ENCODE data around the gene CYS1. TPM values are rescaled to one million over a fixed set of nuclear protein-coding genes. Genes with fewer than 3 reads are reported as not detected.

CYS1 gene
- total RNA-seq, 2 donors from 2014 or later: 0.29 to 0.44 TPM

DNA sequence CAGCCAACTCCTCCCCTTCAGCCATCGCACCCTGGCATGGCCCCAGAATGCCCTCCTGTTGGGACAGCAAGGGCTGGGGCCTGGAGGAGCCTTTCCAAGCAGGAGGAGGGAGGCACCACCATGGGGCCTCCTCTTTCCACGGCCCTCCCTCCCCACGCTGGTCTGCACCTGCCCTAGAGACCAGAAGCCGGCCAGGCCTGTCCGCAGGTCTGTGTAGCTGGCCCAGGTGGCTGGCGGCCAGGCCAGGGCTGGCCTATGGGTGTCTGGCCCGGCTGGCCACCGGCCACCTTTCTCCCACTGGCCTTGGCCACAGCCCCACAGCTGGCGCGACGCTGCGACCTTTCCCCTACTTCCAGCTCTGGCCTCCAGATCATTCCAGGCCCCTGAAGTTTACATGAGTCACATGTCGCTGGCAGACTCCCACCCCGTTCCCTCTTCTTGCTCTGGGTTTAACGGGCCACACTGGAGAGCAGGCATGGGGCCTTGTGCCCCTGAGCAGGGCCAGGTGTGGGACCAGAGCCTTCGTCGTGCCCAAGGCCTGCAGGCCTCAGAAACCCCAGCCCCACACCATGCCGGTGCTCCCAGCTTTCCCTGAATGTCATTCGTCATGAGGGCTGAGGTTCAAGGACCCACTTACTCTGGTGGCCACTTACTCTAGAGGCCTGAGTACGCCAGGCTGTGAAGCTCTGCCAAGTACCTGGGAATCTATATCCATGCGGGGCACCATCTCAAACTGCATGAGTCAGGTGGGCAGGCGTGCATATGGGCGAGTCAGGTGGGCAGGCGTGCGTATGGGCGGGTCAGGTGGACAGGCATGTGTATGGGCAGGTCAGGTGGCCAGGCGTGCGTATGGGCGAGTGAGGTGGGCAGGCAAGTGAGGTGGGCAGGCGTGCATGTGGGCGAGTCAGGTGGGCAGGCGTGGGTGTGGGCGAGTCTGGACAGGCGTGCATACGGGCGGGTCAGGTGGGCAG is 70.1 kb downstream of the CYS1 start:
- Histone ChIP-seq H3K27me3 (ENCODE audit: control insufficient read depth, insufficient read depth, low read length, poor library complexity, severe bottlenecking) (no peaks in the 10 kb centered on the region), H3K27ac (ENCODE audit: low read depth, low read length) (no peak overlapping the region), H3K9me3 (ENCODE audit: control insufficient read depth, low read length) (no peaks in the 10 kb centered on the region), H3K9ac (ENCODE audit: extremely low read depth, low read length, poor library complexity, severe bottlenecking) (no peak overlapping the region), H3K36me3 (ENCODE audit: control insufficient read depth, insufficient read depth, low read length) (no peaks in the 10 kb centered on the region), H3K4me3 (ENCODE audit: low read length) (no peak overlapping the region), H3K4me1 (ENCODE audit: control insufficient read depth, insufficient read depth, low read length) (no peaks in the 10 kb centered on the region)
- Mint-ChIP-seq H3K27me3 (ENCODE audit: insufficient read depth) (no peaks in the 10 kb centered on the region), H3K36me3 (ENCODE audit: low read depth) (no peaks in the 10 kb centered on the region), H3K27ac (no peak overlapping the region), H3K4me3 (no peak overlapping the region), H3K9me3 (no peaks in the 10 kb centered on the region), H3K4me1 (no peaks in the 10 kb centered on the region)
- TF ChIP-seq CTCF (conservative IDR thresholded peaks at IDR 0.05): no peak
- WGBS, 2 experiments (ENCODE audit: insufficient coverage in 1 of 2, insufficient read length in 1 of 2): 92 to 98% methylated on average over 23 to 36 of the region's 36 CpGs
- DNase-seq: no peak

- Mint-ChIP-seq H3K4me1 (no peaks in the 10 kb centered on the region), H3K4me3 (no peak overlapping the region), H3K27ac (no peak overlapping the region), H3K9me3 (no peaks in the 10 kb centered on the region), H3K27me3 (ENCODE audit: insufficient read depth) (no peaks in the 10 kb centered on the region), H3K36me3 (ENCODE audit: low read depth) (no peaks in the 10 kb centered on the region)
- no peak for DNase-seq
- Histone ChIP-seq H3K9me3 (ENCODE audit: control insufficient read depth, low read length) (no peaks in the 10 kb centered on the region), H3K4me3 (ENCODE audit: low read length) (no peak overlapping the region), H3K27ac (ENCODE audit: low read depth, low read length) (no peak overlapping the region), H3K9ac (ENCODE audit: extremely low read depth, low read length, poor library complexity, severe bottlenecking) (no peak overlapping the region), H3K36me3 (ENCODE audit: control insufficient read depth, insufficient read depth, low read length) (no peaks in the 10 kb centered on the region), H3K4me1 (ENCODE audit: control insufficient read depth, insufficient read depth, low read length) (no peaks in the 10 kb centered on the region), H3K27me3 (ENCODE audit: control insufficient read depth, insufficient read depth, low read length, poor library complexity, severe bottlenecking) (no peaks in the 10 kb centered on the region)
- WGBS, 2 experiments (ENCODE audit: insufficient coverage in 1 of 2, insufficient read length in 1 of 2): 91 to 92% methylated on average over 11 to 19 of the region's 19 CpGs
- TF ChIP-seq CTCF (conservative IDR thresholded peaks at IDR 0.05): no peak
Measured at GRCh38 chr2:10009271-10009810, 70.9 kb downstream of the CYS1 start.

- no peak for DNase-seq
- Histone ChIP-seq H3K27me3 (ENCODE audit: control insufficient read depth, insufficient read depth, low read length, poor library complexity, severe bottlenecking) (no peaks in the 10 kb centered on the region), H3K36me3 (ENCODE audit: control insufficient read depth, insufficient read depth, low read length) (no peaks in the 10 kb centered on the region), H3K9ac (ENCODE audit: extremely low read depth, low read length, poor library complexity, severe bottlenecking) (no peak overlapping the region), H3K27ac (ENCODE audit: low read depth, low read length) (no peak overlapping the region), H3K9me3 (ENCODE audit: control insufficient read depth, low read length) (no peaks in the 10 kb centered on the region), H3K4me3 (ENCODE audit: low read length) (no peak overlapping the region), H3K4me1 (ENCODE audit: control insufficient read depth, insufficient read depth, low read length) (no peaks in the 10 kb centered on the region)
- Mint-ChIP-seq H3K9me3 (no peaks in the 10 kb centered on the region), H3K36me3 (ENCODE audit: low read depth) (no peaks in the 10 kb centered on the region), H3K27ac (no peak overlapping the region), H3K27me3 (ENCODE audit: insufficient read depth) (no peaks in the 10 kb centered on the region), H3K4me3 (no peak overlapping the region), H3K4me1 (no peaks in the 10 kb centered on the region)
- no peak for TF ChIP-seq CTCF (conservative IDR thresholded peaks at IDR 0.05)
- WGBS, 2 experiments (ENCODE audit: insufficient coverage in 1 of 2, insufficient read length in 1 of 2): 91 to 100% methylated on average over 5 to 9 of the region's 9 CpGs
Measured at GRCh38 chr2:10008809-10009176, 71.4 kb downstream of the CYS1 start.

Measured in endodermal cell (in vitro differentiated cells).